Spleen (tissue), 7 donors: Measurements from ENCODE around the gene CTDSPL.

Experiments
- POLR2A ChIP-seq, 3 donors: fragments of 450-650 bp; IDR thresholded peaks; one replicate each; pipeline ENCODE4 v1.5.1; 2017; ENCODE audit warnings: antibody characterized with exemption in 3 of 3, mild to moderate bottlenecking in 1 of 3
- POLR2AphosphoS5 ChIP-seq, 3 donors: sonication (generic); formaldehyde crosslinking; IDR thresholded peaks; one replicate each; pipeline ENCODE4 v1.5.1; 2017; ENCODE audit warnings: antibody characterized with exemption in 3 of 3
- TF ChIP-seq, protein P1 (sequence below), 11 experiments: fragments of 200-600 bp in 7 of 11; fragments of 450-650 bp in 4 of 11; sonication (generic) in 4 of 11; IDR thresholded peaks in 8 of 11; conservative IDR thresholded peaks in 3 of 11; 1 replicate in 7 of 11; 2 replicates in 4 of 11; pipeline versions ENCODE4 v1.4.0 to v1.8.0; 2016 to 2021; ENCODE audit warnings: antibody characterized with exemption in 11 of 11, inconsistent platforms in 4 of 11, mild to moderate bottlenecking in 1 of 11
- donor health status: DM: no; HTN: no; CAD: no; lungs with moderate emphysema.
- donor health status: DM: no; HTN: no; CAD: no.
- donor health status: DM: no; HTN: no; CAD: no.

DNA sequence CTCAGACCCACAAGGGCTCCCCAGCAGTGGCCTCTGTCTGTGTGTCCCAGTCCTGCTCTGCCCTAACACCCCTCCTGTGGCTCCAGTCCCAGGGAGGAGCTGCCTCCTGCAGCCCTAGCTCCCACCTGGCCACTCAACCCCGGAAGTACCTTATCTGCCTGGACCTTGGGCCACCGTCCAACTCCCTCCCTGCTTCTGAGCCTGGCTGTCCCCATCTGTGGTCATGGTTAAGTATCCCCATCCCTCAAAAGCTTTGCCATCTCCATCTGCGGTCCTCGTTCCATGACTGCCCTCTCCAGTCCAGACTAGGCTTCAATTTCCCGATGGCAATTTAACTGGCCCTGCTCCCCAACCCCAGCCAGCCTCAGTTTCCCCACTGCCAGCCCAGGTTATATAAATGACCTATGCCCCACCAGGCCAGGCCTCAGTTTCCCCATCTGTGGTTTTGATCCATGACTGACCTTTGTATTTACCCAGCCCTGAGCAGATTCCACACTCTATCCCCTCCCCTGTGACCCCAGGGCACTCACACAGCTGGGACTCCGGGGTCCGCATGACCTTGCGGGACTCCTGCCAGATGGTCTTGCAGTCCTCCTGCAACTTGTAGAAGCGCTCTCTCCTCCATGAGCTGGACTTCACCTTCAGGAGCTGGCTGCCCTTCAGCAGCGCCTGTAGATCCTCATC, 158.1 kb downstream of the CTDSPL start:
- TF ChIP-seq, protein P1, sequence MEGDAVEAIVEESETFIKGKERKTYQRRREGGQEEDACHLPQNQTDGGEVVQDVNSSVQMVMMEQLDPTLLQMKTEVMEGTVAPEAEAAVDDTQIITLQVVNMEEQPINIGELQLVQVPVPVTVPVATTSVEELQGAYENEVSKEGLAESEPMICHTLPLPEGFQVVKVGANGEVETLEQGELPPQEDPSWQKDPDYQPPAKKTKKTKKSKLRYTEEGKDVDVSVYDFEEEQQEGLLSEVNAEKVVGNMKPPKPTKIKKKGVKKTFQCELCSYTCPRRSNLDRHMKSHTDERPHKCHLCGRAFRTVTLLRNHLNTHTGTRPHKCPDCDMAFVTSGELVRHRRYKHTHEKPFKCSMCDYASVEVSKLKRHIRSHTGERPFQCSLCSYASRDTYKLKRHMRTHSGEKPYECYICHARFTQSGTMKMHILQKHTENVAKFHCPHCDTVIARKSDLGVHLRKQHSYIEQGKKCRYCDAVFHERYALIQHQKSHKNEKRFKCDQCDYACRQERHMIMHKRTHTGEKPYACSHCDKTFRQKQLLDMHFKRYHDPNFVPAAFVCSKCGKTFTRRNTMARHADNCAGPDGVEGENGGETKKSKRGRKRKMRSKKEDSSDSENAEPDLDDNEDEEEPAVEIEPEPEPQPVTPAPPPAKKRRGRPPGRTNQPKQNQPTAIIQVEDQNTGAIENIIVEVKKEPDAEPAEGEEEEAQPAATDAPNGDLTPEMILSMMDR (IDR thresholded peaks at IDR 0.05 in 8 of 11, conservative IDR thresholded peaks at IDR 0.05 in 3 of 11) = no peak
- no peak for TF ChIP-seq POLR2AphosphoS5 (IDR thresholded peaks at IDR 0.05)
- no peak for TF ChIP-seq POLR2A (IDR thresholded peaks at IDR 0.05)
